Bladder microvascular endothelial cell (primary cell): ENCODE data around the gene HDGFL1. TPM values are rescaled to one million over a fixed set of nuclear protein-coding genes. Genes with fewer than 3 reads are reported as not detected.

ENCODE experiments used
- total RNA-seq: library from RNA; depleted of rRNA; stranded (reverse); fragments of >200 nt; gene quantifications from 2 replicates; pipeline ENCODE4 v1.2.3, GENCODE V29; 2014

The HDGFL1 gene
- total RNA-seq: not detected in 2 replicates

GRCh38 chr6:22569281-22570184 lies at the start of gene HDGFL1:
Gene HDGFL1, plus strand, starts transcription at chr6:22569566. Its CDS starts 10 bp downstream, at chr6:22569576.

